HepG2 (cell line): ENCODE measurements around the gene TOM1L2. TPM values are rescaled to one million over a fixed set of nuclear protein-coding genes. Genes with fewer than 3 reads are reported as not detected.

ENCODE experiments used
- ATAC-seq: fragments of 200-7000 bp; cut with Tn5 transposase; 3 replicates; pipeline ENCODE4 v1.9.1; 2020; ENCODE audit warnings: mild to moderate bottlenecking, moderate library complexity
- BruUV-seq: library from RNA; stranded (reverse); fragments of 400-500 nt; replicated peaks from 2 replicates; lab custom pipeline; 2021; lab: Mats Ljungman, UMichigan
- CTCF ChIA-PET: fragments of 300-600 bp; formaldehyde crosslinking; extraction: SDS; loops from one replicate; lab custom pipeline; 2021; ENCODE audit warnings: low total read pairs, inconsistent platforms, low intra/inter-chr PET ratio; lab: Yijun Ruan, JAX
- POLR2A ChIA-PET: fragments of 350-600 bp; sonication (Branson Sonifier 250); formaldehyde crosslinking; loops from one replicate; lab custom pipeline; 2020; ENCODE audit warnings: antibody characterized with exemption, inconsistent platforms; lab: Yijun Ruan, JAX
- DNase-seq: peaks from one replicate; pipeline ENCODE4 v3.0.0-alpha.2; 2015; ENCODE audit warnings: low spot score
- FAIRE-seq: peaks from 3 replicates; lab custom pipeline; 2011; peaks lifted over from hg19 to GRCh38; lab: Jason Lieb, UNC
- H2AFZ ChIP-seq: one replicate; pipeline ENCODE4 v1.6.1; 2011; ENCODE audit warnings: low read length, inconsistent platforms
- H3K27ac ChIP-seq: fragments of 300-600 bp; 3 replicates; pipeline ENCODE4 v1.8.0; 2011; ENCODE audit warnings: mixed run types, mild to moderate bottlenecking, mixed read lengths, low read length, inconsistent platforms; ENCODE audit not compliant: insufficient read depth; ENCODE audit errors: extremely low read length
- H3K27me3 ChIP-seq, 2 experiments: fragments of 200-600 bp in 1 of 2; 2 replicates in 1 of 2; 3 replicates in 1 of 2; pipeline versions ENCODE4 v1.6.0 to v1.8.0; 2011; ENCODE audit warnings: low read length in 2 of 2, mild to moderate bottlenecking in 2 of 2, moderate library complexity in 2 of 2, inconsistent platforms in 1 of 2; ENCODE audit not compliant: insufficient read depth in 2 of 2, control insufficient read depth in 1 of 2
- H3K36me3 ChIP-seq, 2 experiments: fragments of 200-600 bp in 1 of 2; replicated peaks in 1 of 2; 2 replicates in 1 of 2; 3 replicates in 1 of 2; pipeline versions ENCODE4 v1.5.1 to v1.8.0; 2011; ENCODE audit warnings: low read length in 2 of 2, inconsistent platforms in 1 of 2; ENCODE audit not compliant: insufficient read depth in 2 of 2, control insufficient read depth in 1 of 2
- H3K4me1 ChIP-seq: 2 replicates; pipeline ENCODE4 v1.5.1; 2012; ENCODE audit warnings: low read length, inconsistent platforms; ENCODE audit not compliant: insufficient read depth
- H3K4me2 ChIP-seq: 2 replicates; pipeline ENCODE4 v1.6.0; 2011; ENCODE audit warnings: low read depth, low read length, inconsistent platforms
- H3K4me3 ChIP-seq, 3 experiments: fragments of 200-600 bp in 1 of 3; sonication (generic), shearing (Covaris generic) in 1 of 3; replicated peaks in 1 of 3; 2 replicates each; pipeline ENCODE4 v1.5.1; 2011 to 2016; ENCODE audit warnings: low read length in 3 of 3, inconsistent platforms in 2 of 3, low read depth in 2 of 3, mild to moderate bottlenecking in 2 of 3, control low read depth in 1 of 3, mixed read lengths in 1 of 3; ENCODE audit not compliant: insufficient read depth in 1 of 3
- H3K79me2 ChIP-seq: one replicate; pipeline ENCODE4 v1.6.1; 2011; ENCODE audit warnings: low read length, inconsistent platforms; ENCODE audit not compliant: insufficient read depth
- H3K9ac ChIP-seq: 2 replicates; pipeline ENCODE4 v1.6.0; 2011; ENCODE audit warnings: mild to moderate bottlenecking, low read depth, low read length, inconsistent platforms; ENCODE audit not compliant: insufficient read depth
- H3K9me3 ChIP-seq: 2 replicates; pipeline ENCODE4 v1.5.1; 2012; ENCODE audit warnings: mild to moderate bottlenecking, low read length
- H4K20me1 ChIP-seq: 2 replicates; pipeline ENCODE4 v1.6.0; 2011; ENCODE audit warnings: inconsistent platforms, mild to moderate bottlenecking, low read length, moderate library complexity; ENCODE audit not compliant: insufficient read depth
- DRAP1 ChIP-seq: IDR thresholded peaks from 2 replicates; pipeline ENCODE4 v1.6.1; 2016; ENCODE audit warnings: missing genetic modification reagents, missing compliant biosample characterization
- FOSL2 ChIP-seq: sonication (generic); formaldehyde crosslinking; IDR thresholded peaks from 2 replicates; pipeline ENCODE4 v1.4.0; 2020; ENCODE audit warnings: missing genetic modification reagents
- JARID2 ChIP-seq: sonication (generic); formaldehyde crosslinking; IDR thresholded peaks from 2 replicates; pipeline ENCODE4 v1.8.1; 2023; ENCODE audit warnings: missing genetic modification reagents, inconsistent platforms; ENCODE audit not compliant: insufficient replicate concordance
- WIZ ChIP-seq: sonication (generic); formaldehyde crosslinking; IDR thresholded peaks from 2 replicates; pipeline ENCODE4 v1.5.1; 2020; ENCODE audit warnings: mild to moderate bottlenecking, missing genetic modification reagents
- ZBTB37 ChIP-seq: sonication (generic); formaldehyde crosslinking; IDR thresholded peaks from 2 replicates; pipeline ENCODE4 v1.4.0; 2020; ENCODE audit warnings: mild to moderate bottlenecking, missing genetic modification reagents
- ZNF768 ChIP-seq: sonication (generic); formaldehyde crosslinking; IDR thresholded peaks from 2 replicates; pipeline ENCODE4 v1.4.0; 2020; ENCODE audit warnings: missing genetic modification reagents
- ZSCAN31 ChIP-seq: sonication (generic); formaldehyde crosslinking; IDR thresholded peaks from 2 replicates; pipeline ENCODE4 v1.5.0; 2020; ENCODE audit warnings: low read depth, mild to moderate bottlenecking, missing genetic modification reagents
- WGBS: methylation state at CpG from one replicate; pipeline ENCODE4 v1.1.6; 2017; ENCODE audit warnings: low lambda C conversion rate; 5-methylcytosine and 5-hydroxymethylcytosine counted together
- in situ Hi-C: cut with HindIII; loops from 2 replicates; pipeline ENCODE4 v1.10.0; 2017; ENCODE audit warnings: low pct_unique_long_range_greater_than_20kb; ENCODE audit not compliant: extremely low pct_ligation_motif_present
- intact Hi-C: fragments of 100-400 bp; cut with micrococcal nuclease; formaldehyde crosslinking; loops from one replicate; pipeline ENCODE4 v1.10.0; 2022; ENCODE audit not compliant: unreplicated experiment
- polyA plus RNA-seq, 8 experiments: library from polyadenylated mRNA; depleted of rRNA in 3 of 8; stranded (reverse) in 7 of 8; unstranded in 1 of 8; fragments of >200 nt; fragmentation: Illumina TruSeq in 4 of 8; extraction: Trizol in 4 of 8; gene quantifications; 2 replicates each; pipeline versions ENCODE4 v1.2.1 to v1.2.3, GENCODE V29; 2011 to 2016; ENCODE audit warnings: low read depth in 4 of 8, missing spikeins in 1 of 8, mixed read lengths in 1 of 8; ENCODE audit not compliant: insufficient read depth in 1 of 8
- total RNA-seq, 5 experiments: library from RNA; depleted of rRNA; stranded (reverse); fragments of >200 nt; fragmentation: Illumina TruSeq; extraction: Trizol; gene quantifications; 2 replicates each; pipeline ENCODE4 v1.2.3, GENCODE V29; 2016; ENCODE audit warnings: low read depth in 1 of 5

TOM1L2 gene
- total and polyA plus RNA-seq, 2 of the 13 experiments (the other 11 are each of a cell fraction or from before 2014, with no cell fraction given) = 4.7 to 7.4 TPM

- no peak for TF ChIP-seq FOSL2 (CRISPR knock-in tag)
- TF ChIP-seq DRAP1 (CRISPR knock-in tag) = no peak
- TF ChIP-seq ZBTB37 = no peak
- TF ChIP-seq, all 625 proteins: peak for 0
These were observed 97.7 kb downstream of the TOM1L2 start (continued) for GRCh38 chr17:17874478-17874877.

GRCh38 chr17:17873450-17873991 lies 98.7 kb downstream of the TOM1L2 start:
- H2AFZ ChIP-seq = no peak overlapping the region
- no peak overlapping the region for H3K27ac ChIP-seq
- H3K4me3 ChIP-seq = no peak overlapping the region
- no peak overlapping the region for H3K9ac ChIP-seq
- TF ChIP-seq ZNF768 (CRISPR knock-in tag) (no peak), JARID2 (no peak), ZSCAN31 (CRISPR knock-in tag) (no peak), WIZ (CRISPR knock-in tag) (no peak)
- no peak for ATAC-seq
- H3K27me3 ChIP-seq = no peaks in the 10 kb centered on the region
- no peak for FAIRE-seq
- ChIA-PET CTCF (no interaction called here), POLR2A (no interaction called here)
- H3K9me3 ChIP-seq = no peaks in the 10 kb centered on the region
- no TSS peak for BruUV-seq
- 0 out of 5 replicates have a peak, but pooled peaks cover 0 to 5% of the 10 kb centered on the region in 2 experiments for H3K36me3 ChIP-seq
- intact Hi-C loops = no loop called here
- WGBS = 95% methylated on average over 8 of the region's 8 CpGs
- in situ Hi-C loops = no loop called here
- H4K20me1 ChIP-seq = no peaks in the 10 kb centered on the region
- H3K4me1 ChIP-seq = peaks cover 4% of the 10 kb centered on the region
- H3K4me2 ChIP-seq = no peak overlapping the region
- no peak for DNase-seq
- H3K79me2 ChIP-seq = no peaks in the 10 kb centered on the region
